ENCODE data around the gene CDH26.

DNA sequence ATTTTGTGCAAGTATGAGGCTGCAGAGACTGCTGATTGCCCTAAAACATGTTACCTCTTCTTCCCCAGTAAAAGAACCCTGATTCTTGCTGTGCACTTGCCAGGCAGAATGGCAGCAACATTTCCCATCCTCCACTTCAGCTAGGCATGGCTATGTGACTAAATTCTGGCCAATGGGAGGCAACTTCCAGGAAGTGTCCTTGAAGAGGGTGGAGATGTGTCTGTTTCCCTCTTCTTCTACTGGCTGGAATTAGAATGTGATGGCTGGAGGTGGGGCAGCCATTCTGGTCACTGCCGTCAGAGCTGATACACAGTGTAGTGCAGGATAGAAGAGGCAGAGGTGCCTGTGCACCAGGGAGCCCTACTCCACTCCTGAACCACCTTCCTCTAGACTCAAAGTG, 64.6 kb downstream of the CDH26 start:
- no peak for TF ChIP-seq NR4A1 (CRISPR knock-in tag; IDR thresholded peaks at IDR 0.05)
- TF ChIP-seq NR4A1 (tag; IDR thresholded peaks at IDR 0.05), result no peak
- TF ChIP-seq, protein P1, sequence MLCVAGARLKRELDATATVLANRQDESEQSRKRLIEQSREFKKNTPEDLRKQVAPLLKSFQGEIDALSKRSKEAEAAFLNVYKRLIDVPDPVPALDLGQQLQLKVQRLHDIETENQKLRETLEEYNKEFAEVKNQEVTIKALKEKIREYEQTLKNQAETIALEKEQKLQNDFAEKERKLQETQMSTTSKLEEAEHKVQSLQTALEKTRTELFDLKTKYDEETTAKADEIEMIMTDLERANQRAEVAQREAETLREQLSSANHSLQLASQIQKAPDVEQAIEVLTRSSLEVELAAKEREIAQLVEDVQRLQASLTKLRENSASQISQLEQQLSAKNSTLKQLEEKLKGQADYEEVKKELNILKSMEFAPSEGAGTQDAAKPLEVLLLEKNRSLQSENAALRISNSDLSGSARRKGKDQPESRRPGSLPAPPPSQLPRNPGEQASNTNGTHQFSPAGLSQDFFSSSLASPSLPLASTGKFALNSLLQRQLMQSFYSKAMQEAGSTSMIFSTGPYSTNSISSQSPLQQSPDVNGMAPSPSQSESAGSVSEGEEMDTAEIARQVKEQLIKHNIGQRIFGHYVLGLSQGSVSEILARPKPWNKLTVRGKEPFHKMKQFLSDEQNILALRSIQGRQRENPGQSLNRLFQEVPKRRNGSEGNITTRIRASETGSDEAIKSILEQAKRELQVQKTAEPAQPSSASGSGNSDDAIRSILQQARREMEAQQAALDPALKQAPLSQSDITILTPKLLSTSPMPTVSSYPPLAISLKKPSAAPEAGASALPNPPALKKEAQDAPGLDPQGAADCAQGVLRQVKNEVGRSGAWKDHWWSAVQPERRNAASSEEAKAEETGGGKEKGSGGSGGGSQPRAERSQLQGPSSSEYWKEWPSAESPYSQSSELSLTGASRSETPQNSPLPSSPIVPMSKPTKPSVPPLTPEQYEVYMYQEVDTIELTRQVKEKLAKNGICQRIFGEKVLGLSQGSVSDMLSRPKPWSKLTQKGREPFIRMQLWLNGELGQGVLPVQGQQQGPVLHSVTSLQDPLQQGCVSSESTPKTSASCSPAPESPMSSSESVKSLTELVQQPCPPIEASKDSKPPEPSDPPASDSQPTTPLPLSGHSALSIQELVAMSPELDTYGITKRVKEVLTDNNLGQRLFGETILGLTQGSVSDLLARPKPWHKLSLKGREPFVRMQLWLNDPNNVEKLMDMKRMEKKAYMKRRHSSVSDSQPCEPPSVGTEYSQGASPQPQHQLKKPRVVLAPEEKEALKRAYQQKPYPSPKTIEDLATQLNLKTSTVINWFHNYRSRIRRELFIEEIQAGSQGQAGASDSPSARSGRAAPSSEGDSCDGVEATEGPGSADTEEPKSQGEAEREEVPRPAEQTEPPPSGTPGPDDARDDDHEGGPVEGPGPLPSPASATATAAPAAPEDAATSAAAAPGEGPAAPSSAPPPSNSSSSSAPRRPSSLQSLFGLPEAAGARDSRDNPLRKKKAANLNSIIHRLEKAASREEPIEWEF (CRISPR knock-in tag; IDR thresholded peaks at IDR 0.05), result no peak
- TF ChIP-seq HCFC1 (IDR thresholded peaks at IDR 0.05; ENCODE audit: low read depth, low read length), result no peak
- TF ChIP-seq, protein P2, sequence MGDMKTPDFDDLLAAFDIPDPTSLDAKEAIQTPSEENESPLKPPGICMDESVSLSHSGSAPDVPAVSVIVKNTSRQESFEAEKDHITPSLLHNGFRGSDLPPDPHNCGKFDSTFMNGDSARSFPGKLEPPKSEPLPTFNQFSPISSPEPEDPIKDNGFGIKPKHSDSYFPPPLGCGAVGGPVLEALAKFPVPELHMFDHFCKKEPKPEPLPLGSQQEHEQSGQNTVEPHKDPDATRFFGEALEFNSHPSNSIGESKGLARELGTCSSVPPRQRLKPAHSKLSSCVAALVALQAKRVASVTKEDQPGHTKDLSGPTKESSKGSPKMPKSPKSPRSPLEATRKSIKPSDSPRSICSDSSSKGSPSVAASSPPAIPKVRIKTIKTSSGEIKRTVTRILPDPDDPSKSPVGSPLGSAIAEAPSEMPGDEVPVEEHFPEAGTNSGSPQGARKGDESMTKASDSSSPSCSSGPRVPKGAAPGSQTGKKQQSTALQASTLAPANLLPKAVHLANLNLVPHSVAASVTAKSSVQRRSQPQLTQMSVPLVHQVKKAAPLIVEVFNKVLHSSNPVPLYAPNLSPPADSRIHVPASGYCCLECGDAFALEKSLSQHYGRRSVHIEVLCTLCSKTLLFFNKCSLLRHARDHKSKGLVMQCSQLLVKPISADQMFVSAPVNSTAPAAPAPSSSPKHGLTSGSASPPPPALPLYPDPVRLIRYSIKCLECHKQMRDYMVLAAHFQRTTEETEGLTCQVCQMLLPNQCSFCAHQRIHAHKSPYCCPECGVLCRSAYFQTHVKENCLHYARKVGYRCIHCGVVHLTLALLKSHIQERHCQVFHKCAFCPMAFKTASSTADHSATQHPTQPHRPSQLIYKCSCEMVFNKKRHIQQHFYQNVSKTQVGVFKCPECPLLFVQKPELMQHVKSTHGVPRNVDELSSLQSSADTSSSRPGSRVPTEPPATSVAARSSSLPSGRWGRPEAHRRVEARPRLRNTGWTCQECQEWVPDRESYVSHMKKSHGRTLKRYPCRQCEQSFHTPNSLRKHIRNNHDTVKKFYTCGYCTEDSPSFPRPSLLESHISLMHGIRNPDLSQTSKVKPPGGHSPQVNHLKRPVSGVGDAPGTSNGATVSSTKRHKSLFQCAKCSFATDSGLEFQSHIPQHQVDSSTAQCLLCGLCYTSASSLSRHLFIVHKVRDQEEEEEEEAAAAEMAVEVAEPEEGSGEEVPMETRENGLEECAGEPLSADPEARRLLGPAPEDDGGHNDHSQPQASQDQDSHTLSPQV (IDR thresholded peaks at IDR 0.05), result no peak
- TF ChIP-seq ZBTB40 (IDR thresholded peaks at IDR 0.05), result no peak
- TF ChIP-seq ZBTB40 (CRISPR knock-in tag; IDR thresholded peaks at IDR 0.05), result no peak
- no peak for TF ChIP-seq ZC3H11A (IDR thresholded peaks at IDR 0.05; ENCODE audit: low read depth, low read length)
- TF ChIP-seq CAMTA2 (CRISPR knock-in tag; conservative IDR thresholded peaks at IDR 0.05), result no peak
- no peak for TF ChIP-seq BRCA1 (IDR thresholded peaks at IDR 0.05)
- TF ChIP-seq BRCA1 (CRISPR knock-in tag; IDR thresholded peaks at IDR 0.05), result no peak
- TF ChIP-seq, protein P3, sequence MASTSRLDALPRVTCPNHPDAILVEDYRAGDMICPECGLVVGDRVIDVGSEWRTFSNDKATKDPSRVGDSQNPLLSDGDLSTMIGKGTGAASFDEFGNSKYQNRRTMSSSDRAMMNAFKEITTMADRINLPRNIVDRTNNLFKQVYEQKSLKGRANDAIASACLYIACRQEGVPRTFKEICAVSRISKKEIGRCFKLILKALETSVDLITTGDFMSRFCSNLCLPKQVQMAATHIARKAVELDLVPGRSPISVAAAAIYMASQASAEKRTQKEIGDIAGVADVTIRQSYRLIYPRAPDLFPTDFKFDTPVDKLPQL (IDR thresholded peaks at IDR 0.05; ENCODE audit: extremely low read depth, insufficient read length), result no peak
